Measurements from ENCODE around the gene PSMA7. TPM values are rescaled to one million over a fixed set of nuclear protein-coding genes. Genes with fewer than 3 reads are reported as not detected.

PSMA7 gene
- total RNA-seq, 1 donor from 2014 or later, result 289 TPM

- no peak for TF ChIP-seq CTCF (IDR thresholded peaks at IDR 0.05; ENCODE audit: partially characterized antibody, unreplicated experiment)
- DNase-seq, result no peak
- Mint-ChIP-seq H3K36me3 (ENCODE audit: unreplicated experiment) (peaks cover 3% of the 10 kb centered on the region), H3K4me3 (ENCODE audit: unreplicated experiment) (no peak overlapping the region), H3K27me3 (ENCODE audit: unreplicated experiment) (peaks cover 2% of the 10 kb centered on the region), H3K4me1 (ENCODE audit: low read depth, unreplicated experiment) (peaks cover 6% of the 10 kb centered on the region), H3K9me3 (ENCODE audit: unreplicated experiment) (peaks cover 5% of the 10 kb centered on the region), H3K27ac (ENCODE audit: unreplicated experiment) (no peak overlapping the region)
These were observed 32.5 kb upstream of the PSMA7 start for GRCh38 chr20:62175711-62176110.

GRCh38 chr20:62174870-62175624, 31.9 kb upstream of the PSMA7 start:
- Mint-ChIP-seq H3K9me3 (ENCODE audit: unreplicated experiment) (peaks cover 5% of the 10 kb centered on the region), H3K36me3 (ENCODE audit: unreplicated experiment) (peaks cover 3% of the 10 kb centered on the region), H3K4me3 (ENCODE audit: unreplicated experiment) (no peak overlapping the region), H3K27me3 (ENCODE audit: unreplicated experiment) (peaks cover 2% of the 10 kb centered on the region), H3K4me1 (ENCODE audit: low read depth, unreplicated experiment) (peaks cover 6% of the 10 kb centered on the region), H3K27ac (ENCODE audit: unreplicated experiment) (no peak overlapping the region)
- no peak for TF ChIP-seq CTCF (IDR thresholded peaks at IDR 0.05; ENCODE audit: partially characterized antibody, unreplicated experiment)
- no peak for DNase-seq

- Mint-ChIP-seq H3K36me3 (ENCODE audit: unreplicated experiment) (peaks cover 3% of the 10 kb centered on the region), H3K27ac (ENCODE audit: unreplicated experiment) (no peak overlapping the region), H3K27me3 (ENCODE audit: unreplicated experiment) (peaks cover 2% of the 10 kb centered on the region), H3K9me3 (ENCODE audit: unreplicated experiment) (peaks cover 8% of the 10 kb centered on the region), H3K4me3 (ENCODE audit: unreplicated experiment) (no peak overlapping the region), H3K4me1 (ENCODE audit: low read depth, unreplicated experiment) (peaks cover 3% of the 10 kb centered on the region)
- no peak for DNase-seq
- no peak for TF ChIP-seq CTCF (IDR thresholded peaks at IDR 0.05; ENCODE audit: partially characterized antibody, unreplicated experiment)
These were observed 31.0 kb upstream of the PSMA7 start for GRCh38 chr20:62174021-62174804.

- no peak for DNase-seq
- Mint-ChIP-seq H3K4me1 (ENCODE audit: low read depth, unreplicated experiment) (peaks cover 3% of the 10 kb centered on the region), H3K36me3 (ENCODE audit: unreplicated experiment) (peaks cover 3% of the 10 kb centered on the region), H3K27ac (ENCODE audit: unreplicated experiment) (no peak overlapping the region), H3K4me3 (ENCODE audit: unreplicated experiment) (no peak overlapping the region), H3K27me3 (ENCODE audit: unreplicated experiment) (peaks cover 2% of the 10 kb centered on the region), H3K9me3 (ENCODE audit: unreplicated experiment) (peaks cover 9% of the 10 kb centered on the region)
- TF ChIP-seq CTCF (IDR thresholded peaks at IDR 0.05; ENCODE audit: partially characterized antibody, unreplicated experiment), result no peak
These were observed 29.5 kb upstream of the PSMA7 start for GRCh38 chr20:62172666-62173065.

- peaks cover 2% of the 10 kb centered on the region for H3K27me3 Mint-ChIP-seq (ENCODE audit: unreplicated experiment)
- H3K36me3 Mint-ChIP-seq (ENCODE audit: unreplicated experiment), result peaks cover 3% of the 10 kb centered on the region
- TF ChIP-seq CTCF (IDR thresholded peaks at IDR 0.05; ENCODE audit: partially characterized antibody, unreplicated experiment), result no peak
- no peak overlapping the region for H3K27ac Mint-ChIP-seq (ENCODE audit: unreplicated experiment)
- H3K9me3 Mint-ChIP-seq (ENCODE audit: unreplicated experiment), result peaks cover 9% of the 10 kb centered on the region
- H3K4me3 Mint-ChIP-seq (ENCODE audit: unreplicated experiment), result no peak overlapping the region
- H3K4me1 Mint-ChIP-seq (ENCODE audit: low read depth, unreplicated experiment), result peaks cover 1% of the 10 kb centered on the region
- no peak for DNase-seq
These were observed 28.1 kb upstream of the PSMA7 start for GRCh38 chr20:62171245-62171644.
